Astrocyte of the spinal cord (primary cell): ENCODE data around the gene GLRX3.

Source experiments
- DNase-seq: peaks from one replicate; pipeline ENCODE4 v3.0.0; 2011; ENCODE audit warnings: low read depth, low spot score
- H3K4me3 ChIP-seq: 2 replicates; pipeline ENCODE4 v1.5.1; 2011; ENCODE audit warnings: low read depth, mild to moderate bottlenecking, low read length, moderate library complexity
- in situ Hi-C: cut with HindIII; loops from 2 replicates; pipeline ENCODE4 v1.10.0; 2017; ENCODE audit warnings: low sequenced_read_pairs
- TF ChIP-seq, protein P1 (sequence below): IDR thresholded peaks from 2 replicates; pipeline ENCODE4 v1.5.1; 2012; ENCODE audit warnings: low read depth, mild to moderate bottlenecking, low read length, inconsistent platforms

GLRX3 gene

DNA sequence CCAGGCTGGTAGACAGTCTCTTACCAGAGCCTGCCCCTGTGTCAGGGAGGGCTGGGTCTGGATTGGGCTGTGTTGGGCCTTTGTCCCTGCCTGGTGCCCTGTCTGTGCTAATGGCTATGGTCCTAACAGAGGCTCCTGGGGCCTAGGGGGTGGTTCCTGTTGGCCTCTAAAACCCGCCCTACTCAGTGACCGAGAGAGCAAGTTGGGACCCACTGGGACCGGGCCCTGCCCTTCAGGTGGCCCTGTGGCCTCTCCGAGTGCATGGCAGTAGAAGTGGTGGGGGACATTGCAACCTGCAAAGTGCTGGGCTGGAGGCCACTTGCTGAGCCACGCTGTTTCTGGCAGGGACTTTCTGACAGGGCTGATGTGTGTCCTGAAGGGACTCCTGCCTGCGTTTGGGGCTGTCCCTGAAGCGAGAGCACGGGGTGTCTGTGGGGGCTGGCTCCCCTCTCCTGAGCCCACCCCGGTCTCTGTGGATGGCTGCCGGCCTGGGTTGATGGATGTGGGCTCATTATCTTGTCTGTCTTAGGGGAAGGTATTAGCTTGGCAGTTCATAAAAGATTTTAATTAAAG lies 56.2 kb downstream of the GLRX3 start:
- no peak overlapping the region for H3K4me3 ChIP-seq
- no peak for DNase-seq
- TF ChIP-seq, protein P1, sequence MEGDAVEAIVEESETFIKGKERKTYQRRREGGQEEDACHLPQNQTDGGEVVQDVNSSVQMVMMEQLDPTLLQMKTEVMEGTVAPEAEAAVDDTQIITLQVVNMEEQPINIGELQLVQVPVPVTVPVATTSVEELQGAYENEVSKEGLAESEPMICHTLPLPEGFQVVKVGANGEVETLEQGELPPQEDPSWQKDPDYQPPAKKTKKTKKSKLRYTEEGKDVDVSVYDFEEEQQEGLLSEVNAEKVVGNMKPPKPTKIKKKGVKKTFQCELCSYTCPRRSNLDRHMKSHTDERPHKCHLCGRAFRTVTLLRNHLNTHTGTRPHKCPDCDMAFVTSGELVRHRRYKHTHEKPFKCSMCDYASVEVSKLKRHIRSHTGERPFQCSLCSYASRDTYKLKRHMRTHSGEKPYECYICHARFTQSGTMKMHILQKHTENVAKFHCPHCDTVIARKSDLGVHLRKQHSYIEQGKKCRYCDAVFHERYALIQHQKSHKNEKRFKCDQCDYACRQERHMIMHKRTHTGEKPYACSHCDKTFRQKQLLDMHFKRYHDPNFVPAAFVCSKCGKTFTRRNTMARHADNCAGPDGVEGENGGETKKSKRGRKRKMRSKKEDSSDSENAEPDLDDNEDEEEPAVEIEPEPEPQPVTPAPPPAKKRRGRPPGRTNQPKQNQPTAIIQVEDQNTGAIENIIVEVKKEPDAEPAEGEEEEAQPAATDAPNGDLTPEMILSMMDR = no peak
- in situ Hi-C loops = no loop called here

DNA sequence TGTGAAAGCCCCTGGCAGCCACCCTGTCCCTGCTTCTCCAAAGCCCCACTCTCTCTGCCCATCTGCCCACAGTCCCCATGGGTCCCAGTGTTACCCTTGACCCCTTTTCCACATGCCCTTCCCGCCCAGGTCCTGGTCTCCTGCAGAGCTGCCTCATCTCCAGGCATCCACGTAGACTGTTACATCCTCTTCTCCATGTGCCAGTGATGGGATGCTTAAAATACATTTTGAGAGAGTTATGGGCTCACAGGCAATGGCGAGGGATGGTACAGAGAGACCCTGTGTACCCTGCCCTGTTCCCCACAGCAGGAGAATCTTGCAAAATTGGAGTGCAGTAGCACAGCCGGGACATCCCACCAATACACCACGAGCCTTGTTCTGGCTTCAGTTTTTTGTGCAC lies 56.8 kb downstream of the GLRX3 start:
- TF ChIP-seq, protein P1 = no peak
- no peak for DNase-seq
- in situ Hi-C loops = no loop called here
- H3K4me3 ChIP-seq = no peak overlapping the region

DNA sequence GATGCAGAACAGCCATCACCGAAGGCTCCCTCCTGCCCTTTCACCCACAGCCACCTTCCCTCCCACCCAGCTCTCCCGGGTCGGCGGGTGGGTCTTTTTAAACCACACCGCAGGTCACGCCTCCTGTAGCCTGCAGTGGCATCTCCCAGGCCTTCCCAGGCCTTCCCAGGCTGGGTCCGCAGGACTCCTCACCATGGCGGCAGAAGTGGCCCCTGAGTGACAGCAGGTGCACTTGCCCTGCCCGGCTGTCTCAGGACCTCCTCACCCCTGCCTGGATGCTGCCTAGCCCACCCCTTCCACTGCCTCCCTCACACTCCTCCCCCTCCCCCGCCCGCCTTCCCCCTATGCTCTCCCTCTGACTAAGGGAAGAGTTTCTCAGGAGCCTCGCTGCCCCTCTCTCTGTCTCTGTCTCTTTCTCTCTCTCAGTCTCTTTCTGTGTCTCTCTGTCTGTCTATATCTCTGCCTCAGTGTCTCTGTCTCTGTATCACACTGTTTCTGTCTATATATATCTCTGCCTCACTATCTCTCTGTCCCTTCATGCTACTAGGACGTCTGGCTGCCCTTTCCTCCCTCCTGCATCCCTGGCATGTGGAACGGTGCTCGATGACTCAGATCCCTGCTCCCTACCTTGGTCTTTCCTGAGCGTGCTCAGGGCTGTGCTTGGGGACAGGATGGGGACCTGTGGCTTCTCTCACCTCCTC lies 57.5 kb downstream of the GLRX3 start:
- no peak overlapping the region for H3K4me3 ChIP-seq
- TF ChIP-seq, protein P1 = no peak
- in situ Hi-C loops = no loop called here
- no peak for DNase-seq

DNA sequence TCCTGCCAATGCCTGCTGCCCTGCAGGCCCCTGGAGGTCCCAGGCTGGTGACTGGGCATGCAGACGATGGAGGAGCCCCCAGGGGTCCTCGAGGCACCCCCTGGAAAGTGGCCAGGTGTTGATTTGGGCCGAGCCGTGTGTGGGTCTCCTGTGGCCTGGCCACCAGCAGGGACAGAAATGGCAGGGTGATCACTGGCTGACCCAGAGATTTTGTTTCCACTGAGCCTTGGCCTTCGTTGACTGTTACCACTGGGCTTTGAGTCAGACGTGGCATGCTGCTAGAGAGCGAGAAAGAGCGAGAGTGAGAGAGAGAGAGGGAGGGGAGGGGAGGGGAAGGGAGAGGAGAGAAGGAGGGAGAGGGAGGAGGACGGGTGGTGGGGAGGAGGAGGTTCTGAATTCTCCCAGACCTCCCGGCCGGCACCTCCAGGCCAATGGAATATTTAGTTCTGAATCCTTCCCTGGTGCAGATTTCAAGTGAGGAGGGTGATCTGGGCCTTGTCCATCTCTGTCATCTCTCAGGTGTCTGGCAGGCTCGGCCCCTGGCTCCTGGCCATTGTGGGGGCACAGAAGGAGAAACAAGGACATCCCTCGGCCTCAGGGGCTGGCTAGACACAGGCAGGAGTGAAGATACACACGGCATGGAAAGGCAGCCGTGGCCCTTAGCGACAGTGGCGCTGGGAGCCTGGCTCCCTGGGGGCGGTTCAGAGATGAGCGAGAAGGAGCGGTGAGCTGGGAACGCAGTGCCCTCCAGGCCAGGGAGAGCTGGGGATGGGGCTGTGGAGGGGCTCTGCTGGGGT lies 58.2 kb downstream of the GLRX3 start:
- no peak overlapping the region for H3K4me3 ChIP-seq
- no peak for DNase-seq
- TF ChIP-seq, protein P1 = no peak
- in situ Hi-C loops = no loop called here

DNA sequence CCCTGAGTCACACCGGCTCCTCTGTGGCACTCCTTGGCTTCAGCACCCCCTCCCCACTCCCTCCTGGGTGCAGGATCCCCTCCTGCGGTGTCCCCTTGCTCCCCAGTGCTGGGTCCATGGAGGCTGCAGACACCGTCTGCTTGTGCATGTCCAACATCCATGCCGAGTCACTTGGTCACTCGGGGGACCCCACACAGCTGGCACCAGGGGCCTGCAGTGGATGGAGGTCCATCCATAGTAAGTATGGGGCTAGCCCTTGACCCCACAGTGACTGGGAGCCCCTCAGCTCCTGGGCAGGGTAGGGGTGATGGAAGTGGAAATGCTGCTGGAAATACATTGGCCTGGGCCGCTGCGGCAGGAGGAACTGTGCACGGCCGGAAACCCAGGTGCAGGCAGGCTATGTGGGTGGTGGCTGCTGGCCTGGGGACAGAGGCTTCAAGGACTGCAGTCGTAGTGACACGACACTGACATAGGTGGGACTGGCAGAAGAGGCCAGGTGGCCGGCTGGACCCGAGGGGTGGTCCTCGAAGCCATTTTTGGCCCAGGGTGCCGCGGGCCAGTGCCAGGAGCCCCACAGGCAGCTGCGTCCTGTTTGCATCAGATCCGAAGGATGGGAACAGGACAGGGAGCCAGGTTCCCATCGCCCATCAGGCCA lies 58.9 kb downstream of the GLRX3 start:
- in situ Hi-C loops = no loop called here
- no peak overlapping the region for H3K4me3 ChIP-seq
- TF ChIP-seq, protein P1 = no peak
- no peak for DNase-seq

DNA sequence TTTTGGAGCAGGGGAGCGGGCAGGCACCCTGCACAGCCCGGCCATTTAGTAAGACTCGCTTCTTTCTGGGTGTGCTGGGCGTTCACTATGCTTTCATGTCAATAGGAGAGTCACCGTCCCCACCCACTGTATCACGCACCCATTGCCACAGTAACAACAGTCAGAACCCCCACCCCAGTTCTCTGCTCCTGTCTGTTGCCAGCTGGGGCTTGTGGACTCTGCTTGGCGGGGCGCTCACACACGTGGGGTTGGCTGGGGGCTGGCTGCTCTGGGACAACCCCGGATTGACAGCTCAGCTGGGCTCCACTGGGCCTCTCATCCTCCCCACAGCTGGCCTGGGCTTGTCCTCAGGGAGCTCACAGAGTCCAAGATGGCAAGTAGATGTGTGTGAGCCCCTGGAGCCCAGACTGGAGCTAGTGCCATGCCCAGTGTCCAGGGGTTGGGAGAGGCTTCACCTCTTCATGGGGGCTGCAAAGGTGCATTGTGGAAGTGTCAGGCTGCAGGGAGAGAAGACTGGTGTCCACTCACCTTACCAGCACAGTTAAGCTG lies 59.6 kb downstream of the GLRX3 start:
- in situ Hi-C loops = no loop called here
- no peak overlapping the region for H3K4me3 ChIP-seq
- TF ChIP-seq, protein P1 = no peak
- no peak for DNase-seq
